KMS-11 (cell line): ENCODE results near the gene IFNG-AS1.

Experiments used
- H2AFZ ChIP-seq: fragments of 200-600 bp; sonication (generic); 2 replicates; pipeline ENCODE4 v1.6.1; 2016; ENCODE audit warnings: antibody characterized with exemption, mixed run types, low read depth
- H3K27ac ChIP-seq: fragments of 200-600 bp; sonication (generic); 2 replicates; pipeline ENCODE4 v1.6.1; 2016; ENCODE audit warnings: mild to moderate bottlenecking, mixed run types
- H3K27me3 ChIP-seq: fragments of 200-600 bp; sonication (generic); 2 replicates; pipeline ENCODE4 v1.6.1; 2017; ENCODE audit warnings: mild to moderate bottlenecking, low read depth, mixed run types, moderate library complexity; ENCODE audit not compliant: insufficient read depth
- H3K36me3 ChIP-seq: fragments of 200-600 bp; sonication (generic); 2 replicates; pipeline ENCODE4 v1.6.1; 2017; ENCODE audit warnings: mild to moderate bottlenecking, mixed run types; ENCODE audit not compliant: insufficient read depth
- H3K4me1 ChIP-seq: fragments of 200-600 bp; sonication (generic); 2 replicates; pipeline ENCODE4 v1.6.1; 2016; ENCODE audit warnings: mild to moderate bottlenecking, low read depth, mixed run types; ENCODE audit not compliant: poor library complexity, severe bottlenecking
- H3K4me2 ChIP-seq: fragments of 200-600 bp; sonication (generic); 2 replicates; pipeline ENCODE4 v1.7.0; 2016; ENCODE audit warnings: mild to moderate bottlenecking, mixed run types
- H3K4me3 ChIP-seq: fragments of 200-600 bp; sonication (generic); IDR thresholded peaks from 2 replicates; pipeline ENCODE4 v1.6.1; 2017; ENCODE audit warnings: low read depth, low read length, mixed read lengths; ENCODE audit not compliant: insufficient read depth
- H3K79me2 ChIP-seq: fragments of 200-600 bp; sonication (generic); 2 replicates; pipeline ENCODE4 v1.6.1; 2016; ENCODE audit warnings: low read depth, mixed run types; ENCODE audit not compliant: insufficient read depth
- H3K9ac ChIP-seq: fragments of 200-600 bp; sonication (generic); 2 replicates; pipeline ENCODE4 v1.6.1; 2016; ENCODE audit warnings: mild to moderate bottlenecking, mixed run types
- H4K20me1 ChIP-seq: fragments of 200-600 bp; sonication (generic); 2 replicates; pipeline ENCODE4 v1.6.1; 2016; ENCODE audit warnings: mild to moderate bottlenecking, mixed run types; ENCODE audit not compliant: insufficient read depth
- CTCF ChIP-seq: fragments of 200-600 bp; sonication (generic); conservative IDR thresholded peaks from 2 replicates; pipeline ENCODE4 v1.6.1; 2017; ENCODE audit warnings: low read depth, mild to moderate bottlenecking, antibody characterized with exemption, low read length, moderate library complexity, mixed read lengths

IFNG-AS1 gene

GRCh38 chr12:68048648-68049297 is 59.5 kb downstream of the IFNG-AS1 start:
- no peak for TF ChIP-seq CTCF
- Histone ChIP-seq H4K20me1 (no peaks in the 10 kb centered on the region), H3K4me3 (no peak overlapping the region), H3K4me2 (no peak overlapping the region), H3K79me2 (no peaks in the 10 kb centered on the region), H3K27me3 (no peaks in the 10 kb centered on the region), H3K27ac (no peak overlapping the region), H3K4me1 (no peaks in the 10 kb centered on the region), H3K9ac (no peak overlapping the region), H2AFZ (no peak overlapping the region), H3K36me3 (no peaks in the 10 kb centered on the region)

GRCh38 chr12:68056300-68056699 is 67.1 kb downstream of the IFNG-AS1 start:
- H3K9ac ChIP-seq, result no peak overlapping the region
- no peaks in the 10 kb centered on the region for H3K79me2 ChIP-seq
- peaks cover 13% of the 10 kb centered on the region for H3K4me1 ChIP-seq
- H3K36me3 ChIP-seq, result no peaks in the 10 kb centered on the region
- no peak overlapping the region for H3K4me3 ChIP-seq
- H3K27me3 ChIP-seq, result no peaks in the 10 kb centered on the region
- no peak overlapping the region for H2AFZ ChIP-seq
- H3K27ac ChIP-seq, result no peak overlapping the region
- TF ChIP-seq CTCF, result no peak
- H3K4me2 ChIP-seq, result no peak overlapping the region; the same call in 1 of the 2 replicates
- no peaks in the 10 kb centered on the region for H4K20me1 ChIP-seq

- TF ChIP-seq CTCF, result no peak
- H3K27ac ChIP-seq, result no peak overlapping the region
- peaks cover 13% of the 10 kb centered on the region for H3K4me1 ChIP-seq
- H3K4me2 ChIP-seq, result no peak overlapping the region
- no peak overlapping the region for H3K4me3 ChIP-seq
- no peak overlapping the region for H2AFZ ChIP-seq
- no peaks in the 10 kb centered on the region for H3K79me2 ChIP-seq
- no peaks in the 10 kb centered on the region for H4K20me1 ChIP-seq
- no peaks in the 10 kb centered on the region for H3K36me3 ChIP-seq
- no peaks in the 10 kb centered on the region for H3K27me3 ChIP-seq
- H3K9ac ChIP-seq, result no peak overlapping the region
Observed at GRCh38 chr12:68063900-68064590, 74.8 kb downstream of the IFNG-AS1 start.

- H4K20me1 ChIP-seq, result no peaks in the 10 kb centered on the region
- H3K4me3 ChIP-seq, result no peak overlapping the region
- TF ChIP-seq CTCF, result no peak
- no peak overlapping the region for H3K4me2 ChIP-seq
- H3K4me1 ChIP-seq, result peaks cover 13% of the 10 kb centered on the region
- no peak overlapping the region for H2AFZ ChIP-seq
- no peak overlapping the region for H3K9ac ChIP-seq
- no peaks in the 10 kb centered on the region for H3K27me3 ChIP-seq
- H3K79me2 ChIP-seq, result no peaks in the 10 kb centered on the region
- H3K36me3 ChIP-seq, result no peaks in the 10 kb centered on the region
- H3K27ac ChIP-seq, result no peak overlapping the region
Observed at GRCh38 chr12:68065163-68065562, 75.9 kb downstream of the IFNG-AS1 start.
